ENCODE data around the gene PHTF2.

PHTF2 gene

DNA sequence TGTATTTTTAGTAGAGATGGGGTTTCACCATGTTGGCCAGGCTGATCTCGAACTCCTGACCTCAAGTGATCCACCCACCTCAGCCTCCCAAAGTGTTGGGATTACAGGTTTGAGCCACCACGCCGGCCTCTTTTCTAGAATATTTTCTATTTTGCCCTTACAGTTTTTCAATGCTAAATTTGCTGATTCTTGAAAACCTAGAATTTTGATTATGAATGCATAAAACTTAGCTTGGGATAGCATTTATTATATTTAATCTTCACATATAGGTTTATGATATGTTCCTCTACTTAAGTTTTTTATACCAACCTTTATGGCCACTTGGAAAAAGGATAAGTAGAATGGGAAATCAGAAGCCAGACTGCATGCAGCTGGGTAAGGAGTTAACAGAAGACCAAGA lies 2.5 kb upstream of the PHTF2 start:
- DNase-seq: no peak

DNA sequence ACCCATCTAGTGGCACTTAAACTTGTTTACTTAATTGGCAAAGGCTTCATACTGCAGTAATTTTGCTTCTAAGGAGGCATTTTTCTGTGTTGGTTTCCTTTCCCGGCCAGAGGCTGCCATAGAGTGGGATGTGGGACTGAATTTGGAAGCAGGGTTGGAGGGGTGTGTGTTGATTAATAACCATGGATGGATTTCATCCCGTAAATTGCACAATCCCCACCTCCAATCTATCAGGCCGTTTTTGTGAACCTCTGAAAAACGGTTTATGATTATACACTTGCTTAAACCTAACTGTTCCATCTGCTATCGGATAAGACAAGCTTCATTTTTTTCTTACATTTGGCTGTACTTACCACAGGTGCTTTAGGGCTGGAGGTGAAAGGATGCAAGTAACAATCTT lies 1.6 kb upstream of the PHTF2 start:
- no peak for DNase-seq

DNA sequence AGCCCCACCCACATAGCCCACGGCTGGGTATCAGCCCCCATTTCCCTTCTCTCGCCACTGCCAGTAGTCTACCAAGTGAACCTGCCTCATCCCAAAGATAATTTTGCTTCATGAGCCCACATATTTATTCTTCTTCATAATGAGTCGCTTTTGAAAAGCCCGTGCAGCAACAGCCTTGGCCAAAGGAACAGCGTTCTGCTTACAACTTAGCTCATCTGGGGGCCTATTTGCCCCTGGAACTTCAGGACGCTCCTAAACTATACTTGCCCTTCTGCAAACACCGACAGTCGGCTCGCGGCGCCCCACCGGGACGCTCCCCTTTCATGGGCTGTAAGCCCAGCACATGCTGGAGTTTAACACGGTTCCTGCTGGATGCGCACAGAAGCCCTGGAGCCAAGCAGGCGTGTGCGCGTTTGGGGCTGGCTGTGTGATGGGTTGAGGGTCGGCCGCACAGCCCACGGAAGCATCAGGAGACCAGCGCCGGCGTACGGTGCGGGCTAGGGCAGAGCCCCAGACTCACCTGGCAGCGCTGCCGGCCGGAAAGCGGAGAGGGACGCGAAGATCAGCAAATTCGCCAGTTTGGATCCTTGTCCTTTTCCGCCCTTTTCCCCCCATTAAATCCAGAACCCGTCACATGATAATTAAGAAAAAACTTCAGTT lies 709 bp upstream of the PHTF2 start:
- no peak for DNase-seq

DNA sequence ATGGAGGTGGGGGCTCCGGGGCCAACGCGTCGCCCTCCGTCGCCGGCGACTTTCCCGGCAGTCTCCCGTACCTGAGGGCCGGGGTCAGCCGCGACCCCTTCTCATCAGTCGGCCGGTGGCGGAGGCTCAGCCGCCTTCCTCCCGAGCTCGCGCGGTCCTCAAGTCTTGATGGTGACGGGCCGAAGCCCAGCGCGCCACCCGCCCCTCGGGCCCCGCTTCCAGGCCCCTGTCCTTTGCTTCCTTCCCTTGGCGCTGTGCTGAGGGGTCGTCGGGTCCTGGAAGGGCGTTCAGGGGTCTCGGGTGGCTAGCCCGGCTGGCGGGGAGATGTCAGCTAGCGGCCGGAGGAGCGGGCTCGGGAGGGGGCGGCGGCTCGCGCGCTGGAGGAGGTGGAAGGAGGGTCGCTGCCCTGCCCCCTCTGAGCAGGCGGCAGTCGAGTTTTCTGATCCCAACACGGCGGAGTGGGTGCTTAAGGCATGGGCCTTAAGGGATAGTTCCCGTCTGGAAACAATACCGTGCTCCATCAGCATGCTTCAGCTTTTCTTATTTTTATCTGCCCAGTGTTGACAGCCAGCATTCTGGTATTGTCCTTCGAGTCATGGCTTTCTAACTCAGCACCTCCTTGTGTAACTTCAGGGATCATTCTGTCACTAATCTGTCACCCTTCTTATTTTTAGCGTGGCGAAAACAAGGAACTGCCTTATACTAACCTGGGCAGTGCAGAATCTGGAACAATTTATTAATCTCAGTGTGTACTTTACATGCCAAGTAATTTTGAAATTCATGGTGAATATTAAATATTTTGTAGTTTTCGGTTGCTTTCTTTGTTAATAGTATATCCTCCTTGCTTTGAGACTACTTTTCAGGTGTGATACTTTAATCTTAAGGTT lies 748 bp downstream of the PHTF2 start:
- DNase-seq: peak; percentile 11

DNA sequence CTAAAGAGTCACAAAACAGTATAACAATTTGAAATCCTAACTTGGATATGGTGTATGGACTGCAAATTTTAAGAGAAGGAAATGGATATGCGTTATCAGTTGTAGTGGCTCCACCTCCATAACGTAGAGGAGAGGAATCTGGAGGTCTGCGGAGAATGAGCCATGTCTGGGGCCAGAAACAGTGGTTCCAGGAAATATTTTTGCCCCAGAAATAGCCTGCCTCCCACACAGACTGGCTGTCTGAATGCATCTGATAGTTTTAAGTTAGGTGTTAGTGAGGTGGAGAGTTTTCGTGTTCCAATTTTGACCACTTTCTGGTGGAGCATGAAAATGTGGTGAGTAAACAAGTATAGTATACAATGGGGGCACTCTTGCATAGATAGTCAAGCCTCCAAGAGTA lies 1.6 kb downstream of the PHTF2 start:
- no peak for DNase-seq

DNA sequence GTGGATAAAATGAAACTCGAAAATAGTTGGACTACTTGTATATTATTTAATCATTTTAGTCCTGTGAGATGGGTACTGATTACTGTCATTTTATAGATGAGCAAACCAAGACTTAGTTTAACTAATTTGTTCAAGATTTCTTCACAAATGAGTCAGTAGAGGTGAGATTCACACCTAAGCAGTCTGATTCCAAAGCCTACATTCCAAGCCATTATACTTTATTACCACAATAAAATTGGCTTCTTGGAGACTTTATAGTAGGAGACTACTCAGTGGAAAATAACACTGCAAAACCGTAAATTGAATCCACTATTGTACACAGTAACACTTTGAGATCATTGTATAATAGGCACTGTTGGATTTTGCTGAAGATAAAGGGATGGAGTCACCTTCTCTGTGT lies 2.2 kb downstream of the PHTF2 start:
- no peak for DNase-seq

DNA sequence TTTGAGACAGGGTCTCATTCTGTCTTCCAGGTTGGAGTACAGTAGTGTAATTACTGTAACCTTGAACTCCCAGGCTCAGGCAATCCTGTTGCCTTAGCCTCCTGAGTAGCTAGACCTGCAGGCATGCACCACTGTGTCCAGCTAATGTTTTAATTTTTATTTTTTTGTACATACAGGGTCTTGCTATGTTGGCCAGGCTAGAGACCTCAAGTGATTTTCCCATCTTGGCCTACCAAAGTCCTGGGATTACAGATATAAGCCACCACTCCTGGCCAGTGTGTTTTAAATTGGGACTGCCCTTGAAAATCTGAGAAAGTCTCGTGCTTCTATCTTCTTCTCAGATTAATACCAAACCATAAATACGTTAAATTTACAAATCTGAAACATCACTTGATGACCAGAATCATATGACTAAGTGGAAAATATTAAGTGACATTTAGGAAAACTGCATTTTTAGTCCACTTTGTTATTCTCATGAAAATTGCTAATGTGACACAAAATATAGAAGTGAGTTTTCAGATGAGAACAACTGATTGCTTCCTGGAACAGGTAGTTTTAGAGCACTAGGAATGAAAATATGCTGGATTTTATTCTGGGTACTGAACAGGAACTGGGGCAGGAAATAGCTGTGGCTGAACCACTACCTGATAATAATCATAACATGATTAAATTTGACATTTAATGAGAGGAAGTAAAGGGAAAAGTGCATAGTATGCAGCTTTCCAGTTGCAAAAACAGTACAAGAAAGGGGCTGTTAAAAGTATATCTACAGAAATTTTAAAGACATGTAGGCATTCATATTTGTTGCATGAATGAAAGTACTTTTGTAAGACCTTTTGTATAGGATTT lies 4.2 kb downstream of the PHTF2 start:
- DNase-seq: no peak

DNA sequence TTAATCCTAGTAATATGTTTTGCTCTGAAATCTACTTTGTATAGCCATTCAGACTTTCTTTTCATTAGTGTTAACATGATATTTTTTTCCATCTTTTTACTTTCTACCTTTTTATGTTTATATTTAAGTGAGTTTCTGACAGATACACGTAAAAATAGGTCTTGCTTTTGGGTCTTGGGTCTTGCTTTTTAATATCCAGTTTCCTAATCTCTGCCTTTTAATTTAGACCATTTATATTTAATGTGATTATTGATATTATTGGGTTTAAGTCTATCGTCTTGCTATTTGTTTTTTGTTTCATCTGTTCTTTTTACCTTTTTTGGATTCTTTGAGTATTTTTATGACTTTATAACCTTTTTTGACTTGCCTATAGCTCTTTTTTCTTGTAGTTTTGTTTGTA lies 7.9 kb downstream of the PHTF2 start:
- DNase-seq: no peak

DNA sequence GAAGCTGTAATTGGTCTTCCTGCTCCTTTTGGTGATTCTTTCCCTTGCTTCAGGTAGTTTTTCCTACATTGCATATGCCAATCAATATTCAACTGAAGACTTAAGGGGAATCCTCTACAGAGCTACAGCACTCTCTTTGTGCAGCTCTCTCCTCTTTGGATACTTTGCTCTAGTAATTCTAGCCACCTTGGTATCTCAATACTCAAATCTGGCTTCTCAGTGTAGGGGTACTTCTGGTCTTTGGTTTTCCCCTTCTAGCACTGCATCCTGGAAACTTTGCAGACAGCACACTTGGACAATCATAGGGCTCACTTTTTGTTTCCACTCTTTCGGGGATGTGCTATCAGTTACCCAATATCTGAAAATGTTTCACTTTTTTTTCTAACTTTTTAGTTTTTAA lies 9.9 kb downstream of the PHTF2 start:
- DNase-seq: no peak

DNA sequence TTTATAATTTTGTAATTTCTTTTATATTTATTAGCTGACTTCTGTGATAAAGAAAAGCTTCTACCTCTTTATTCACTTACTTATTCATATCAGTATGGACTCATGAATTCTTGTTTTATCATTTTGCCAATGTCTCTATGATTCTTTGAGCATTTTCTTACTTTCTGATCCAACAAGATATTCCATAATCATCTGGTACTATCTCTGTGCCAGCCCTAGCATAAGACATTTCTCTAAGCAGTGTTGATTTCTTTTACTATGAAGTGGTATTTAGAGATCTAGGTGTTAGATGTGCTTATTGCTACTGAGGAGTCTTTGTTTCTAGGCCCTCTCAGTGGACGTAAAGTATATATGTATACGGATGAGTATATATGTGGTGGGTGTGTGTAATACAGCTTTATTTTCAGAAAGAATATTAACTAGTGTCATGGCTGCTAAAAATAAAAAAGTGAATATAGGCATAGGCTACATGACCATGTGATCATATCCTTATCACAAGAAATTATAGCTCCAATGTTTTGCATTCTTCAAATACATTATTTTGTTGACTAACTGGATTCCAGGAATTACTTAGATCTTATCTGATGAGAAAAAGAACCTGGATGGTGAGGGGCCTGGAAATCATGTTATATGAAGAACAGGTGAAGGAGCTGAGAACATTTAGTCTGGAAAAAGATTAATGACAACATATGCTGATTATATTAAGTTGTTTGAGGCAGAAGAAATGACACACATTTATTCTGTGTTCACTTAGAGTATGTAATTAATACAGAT lies 13.1 kb downstream of the PHTF2 start:
- DNase-seq: no peak

DNA sequence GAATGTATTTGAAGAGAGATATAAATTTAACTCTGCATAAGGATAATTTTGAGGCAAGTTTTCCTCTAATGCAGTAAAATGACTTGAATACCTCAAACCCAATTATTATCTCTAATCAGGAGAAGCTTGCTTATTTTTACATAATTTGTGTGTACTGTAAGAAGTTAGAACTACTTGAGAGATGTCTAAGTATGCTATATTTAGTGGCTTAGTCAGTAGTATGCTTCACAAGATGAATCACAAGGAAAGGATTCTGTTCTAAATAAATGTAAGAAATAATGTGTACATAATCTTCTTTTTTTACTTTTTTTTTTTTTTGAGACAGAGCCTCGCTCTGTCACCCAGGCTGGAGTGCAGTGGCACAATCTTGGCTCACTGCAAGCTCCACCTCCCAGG lies 13.7 kb downstream of the PHTF2 start:
- DNase-seq: no peak

DNA sequence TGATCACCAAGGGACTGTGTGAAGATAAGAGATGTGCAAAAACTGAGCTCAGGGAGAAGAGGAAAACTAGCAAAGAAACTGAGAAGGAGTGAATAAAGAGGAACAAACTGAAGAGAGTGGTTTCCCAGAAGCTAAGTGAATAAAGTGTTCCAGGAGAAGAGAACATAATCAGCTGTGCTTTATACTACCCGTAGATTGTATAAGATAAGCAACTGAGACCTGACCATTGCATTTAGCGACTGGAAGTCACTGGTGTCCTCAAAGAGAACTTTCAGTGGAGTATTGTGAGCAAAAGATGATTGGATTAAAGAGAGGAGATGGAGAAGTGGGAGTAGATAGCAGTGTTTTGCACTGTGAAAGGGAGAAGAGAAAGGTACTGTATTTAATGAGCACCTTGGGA lies 14.6 kb downstream of the PHTF2 start:
- DNase-seq: no peak

DNA sequence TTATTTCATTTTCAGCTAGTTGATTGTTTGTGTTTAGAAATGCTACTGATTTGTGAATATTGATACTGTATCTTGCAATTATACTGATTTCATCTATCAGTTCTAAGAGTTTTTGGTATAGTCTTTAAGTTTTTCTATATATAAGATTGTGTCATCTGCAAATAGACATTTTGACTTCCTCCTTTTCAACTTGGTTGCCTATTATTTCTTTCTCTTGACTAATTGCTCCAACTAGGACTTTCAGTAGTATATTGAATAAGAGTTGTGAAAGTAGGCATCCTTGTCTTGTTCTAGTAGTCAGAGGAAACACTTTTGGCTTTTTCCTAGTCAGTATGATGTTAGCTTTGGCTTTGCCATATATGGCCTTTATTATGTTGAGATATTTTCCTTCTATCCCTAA lies 20.4 kb downstream of the PHTF2 start:
- DNase-seq: no peak

DNA sequence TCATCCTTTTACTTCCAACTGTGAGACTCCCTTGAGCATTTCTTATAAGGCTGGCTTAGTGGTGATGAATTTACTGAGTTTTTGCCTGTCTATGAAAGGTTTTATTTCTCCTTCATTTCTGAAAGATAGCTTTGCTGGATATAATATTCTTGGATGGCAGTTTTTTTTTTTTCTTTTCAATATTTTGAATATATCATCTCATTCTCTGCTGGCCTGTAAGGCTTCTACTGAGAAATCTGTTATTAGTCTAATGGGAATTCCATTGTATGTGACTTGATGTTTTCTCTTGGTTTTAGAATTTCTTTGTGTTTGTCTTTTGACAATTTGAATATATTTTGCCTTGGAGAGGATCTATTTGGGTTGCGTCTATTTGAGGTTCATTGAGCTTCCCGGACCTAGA lies 22.4 kb downstream of the PHTF2 start:
- DNase-seq: no peak

DNA sequence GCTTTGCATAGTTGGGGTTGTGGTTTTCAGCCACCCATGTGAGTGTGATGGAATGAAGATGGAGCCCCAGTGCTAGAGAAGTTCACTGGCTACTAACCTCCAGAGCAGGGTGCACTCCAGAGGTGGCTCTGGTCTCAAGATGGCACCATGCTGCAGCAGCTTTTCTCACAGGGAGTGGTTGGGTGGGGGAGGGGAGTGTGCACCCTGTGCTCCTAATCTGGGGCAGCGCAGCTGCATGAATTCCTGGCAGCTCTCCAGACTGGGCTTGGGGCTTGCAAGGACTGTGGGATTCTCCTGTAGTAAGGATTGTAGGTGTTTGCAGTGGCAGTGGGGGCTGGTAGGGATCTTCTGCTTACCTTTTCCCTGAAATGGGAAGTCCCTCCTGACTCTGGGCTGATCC lies 23.7 kb downstream of the PHTF2 start:
- no peak for DNase-seq

DNA sequence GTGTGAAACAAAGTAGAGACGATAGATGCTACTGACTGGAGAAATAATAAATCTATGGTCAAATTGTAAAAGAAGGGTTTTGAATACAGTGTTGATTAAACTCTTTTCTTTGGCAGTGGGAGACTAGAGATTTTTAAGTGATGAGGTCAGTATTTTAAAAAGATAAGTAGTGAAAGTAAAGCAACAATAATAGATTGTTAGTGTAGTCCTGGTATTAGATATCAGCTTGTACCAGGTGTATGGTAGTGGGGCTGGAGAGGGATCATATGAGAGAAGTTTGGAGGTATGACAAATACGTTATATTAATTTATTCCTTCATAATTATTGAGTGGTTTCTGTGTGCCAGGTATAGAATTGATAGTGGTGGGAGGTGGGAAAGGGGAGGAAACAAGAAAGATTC lies 25.2 kb downstream of the PHTF2 start:
- DNase-seq: no peak

DNA sequence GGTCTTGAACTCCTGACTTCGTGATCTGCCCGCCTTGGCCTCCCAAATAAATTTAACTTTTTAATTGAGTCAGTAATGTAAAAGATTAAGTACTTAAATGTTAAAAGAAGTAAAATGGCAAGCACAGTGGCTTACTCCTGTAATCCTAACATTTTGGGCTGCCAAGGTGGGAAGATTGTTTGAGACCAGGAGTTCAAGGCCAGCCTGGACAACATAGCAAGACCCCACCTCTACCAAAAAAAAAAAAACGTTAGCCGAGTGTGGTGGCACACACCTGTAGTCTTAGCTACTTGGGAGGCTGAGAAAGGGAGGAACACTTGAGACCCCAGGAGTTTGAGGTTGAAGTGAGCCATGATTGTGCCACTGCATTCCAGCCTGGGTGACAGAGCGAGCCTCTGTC lies 26.1 kb downstream of the PHTF2 start:
- no peak for DNase-seq

DNA sequence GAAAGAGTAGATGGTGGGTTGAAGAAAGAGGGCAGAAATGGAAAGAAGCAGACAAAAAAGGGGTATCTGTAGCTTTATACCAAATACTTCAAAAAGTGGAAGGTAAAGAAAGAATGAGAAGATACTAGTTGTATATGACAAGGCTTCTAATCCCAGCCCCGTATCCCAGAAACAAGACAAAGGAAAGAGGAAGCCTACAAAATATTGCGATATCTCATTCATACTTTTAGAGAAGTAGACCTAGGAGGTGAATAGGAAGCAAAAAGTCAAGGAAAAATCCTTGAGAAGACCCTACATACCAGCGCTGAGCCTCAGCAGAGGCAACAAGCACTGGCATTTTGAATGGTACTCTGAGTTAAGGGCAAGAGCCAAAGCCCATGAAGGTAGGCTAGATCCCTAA lies 26.6 kb downstream of the PHTF2 start:
- DNase-seq: no peak

DNA sequence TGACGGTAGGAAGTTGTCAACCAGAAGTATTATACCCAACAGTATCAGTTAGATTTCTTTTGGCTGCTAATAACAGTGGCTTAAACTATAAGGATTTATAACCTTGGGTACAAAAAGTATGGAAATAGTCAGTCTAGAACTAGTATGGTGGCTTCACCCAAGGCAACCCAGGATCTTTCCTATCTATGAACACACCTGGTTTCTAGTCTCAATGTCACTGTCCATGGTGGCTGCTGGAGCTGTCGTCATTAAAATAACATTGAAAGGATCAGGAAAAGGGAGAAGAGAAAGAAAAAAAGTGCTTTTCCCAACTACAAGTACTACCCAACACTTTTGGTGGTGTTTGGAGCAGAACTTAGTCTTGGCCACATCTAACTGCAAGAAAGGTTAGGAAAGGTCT lies 27.7 kb downstream of the PHTF2 start:
- DNase-seq: no peak

DNA sequence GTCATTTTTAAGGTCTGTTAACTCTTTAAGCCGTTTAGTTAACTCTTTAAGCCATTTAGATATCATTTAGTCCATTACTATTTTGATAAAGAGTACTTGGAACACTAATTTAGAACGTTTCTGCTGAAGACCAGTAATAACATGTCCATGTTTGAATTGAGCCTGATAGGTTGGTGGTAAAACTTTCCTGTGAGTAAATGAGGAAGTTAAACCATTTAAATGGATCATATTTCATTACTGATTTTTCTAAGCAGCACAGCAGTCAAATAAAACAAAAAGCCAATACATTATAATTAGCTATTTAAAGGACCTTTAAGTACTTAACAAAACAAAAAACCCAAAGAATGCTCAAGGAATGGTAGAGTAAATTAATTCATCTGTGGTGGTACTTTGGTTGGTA lies 29.4 kb downstream of the PHTF2 start:
- DNase-seq: no peak

DNA sequence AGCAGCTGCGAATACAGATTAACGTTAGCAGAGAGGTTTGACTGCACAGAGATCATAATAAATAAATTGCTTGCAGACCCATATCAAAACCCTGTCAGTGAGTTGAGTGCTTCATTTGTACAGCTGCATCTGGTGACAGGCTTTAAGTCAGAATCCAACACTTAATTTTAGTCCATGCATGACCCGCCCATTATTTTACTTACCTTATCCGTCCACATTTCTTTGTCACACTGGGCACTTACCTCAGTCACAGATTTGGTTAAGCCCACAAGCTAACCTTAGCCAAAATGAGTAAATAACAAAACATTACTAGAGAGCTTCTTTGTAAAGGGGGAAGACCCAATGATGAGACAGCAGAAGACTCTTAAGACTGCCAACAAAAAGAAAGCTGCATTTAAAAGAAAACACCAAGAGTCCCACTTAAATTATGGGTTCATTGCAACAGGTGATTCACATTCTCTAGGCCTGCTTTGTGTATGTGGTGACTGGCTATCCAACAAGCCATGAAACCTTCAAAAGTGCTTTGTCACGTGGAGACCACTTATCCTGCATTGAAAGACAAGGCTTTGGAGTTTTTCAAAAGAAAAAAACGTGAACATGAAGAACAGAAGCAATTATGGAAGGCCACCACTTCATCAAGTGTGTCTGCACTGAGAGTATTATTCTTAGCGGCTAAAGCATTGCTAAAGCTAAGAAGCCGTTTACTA lies 32.2 kb downstream of the PHTF2 start:
- no peak for DNase-seq

DNA sequence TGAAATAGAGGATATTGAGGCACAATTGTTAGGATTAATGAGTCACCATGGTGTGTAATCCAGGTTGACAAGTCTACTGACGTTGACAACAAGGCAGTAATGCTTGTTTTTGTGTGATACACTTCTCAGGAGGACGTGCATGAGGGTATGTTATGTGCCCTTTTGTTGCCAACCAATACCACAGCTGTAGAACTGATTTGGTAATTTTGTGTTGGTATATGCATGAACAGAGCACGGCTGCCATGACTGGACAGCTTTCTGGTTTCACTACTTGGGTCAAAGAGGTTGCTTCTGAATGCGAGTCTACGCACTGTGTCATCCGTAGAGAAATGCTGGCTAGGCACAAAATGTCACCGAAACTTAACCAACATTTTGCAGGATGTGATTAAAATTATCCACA lies 32.9 kb downstream of the PHTF2 start:
- no peak for DNase-seq
